Naive thymus-derived CD4-positive, alpha-beta T cell (primary cell): ENCODE results near the gene INTS13. TPM values are rescaled to one million over a fixed set of nuclear protein-coding genes. Genes with fewer than 3 reads are reported as not detected.
A peak's percentile ranks its signal among the peaks of the same experiment; 100 is the strongest.

ENCODE experiments used
- ATAC-seq: fragments of 150-1000 bp; cut with Tn5 transposase; 2 replicates; pipeline ENCODE4 v1.10.0; 2021; ENCODE audit warnings: mild to moderate bottlenecking, moderate library complexity
- CTCF ChIA-PET: fragments of 350-600 bp; sonication (Branson Sonifier 250); formaldehyde crosslinking; loops from one replicate; lab custom pipeline; 2021; ENCODE audit warnings: antibody characterized with exemption; lab: Charles Lee
- POLR2A ChIA-PET: fragments of 350-600 bp; sonication (Branson Sonifier 250); formaldehyde crosslinking; loops from one replicate; lab custom pipeline; 2021; ENCODE audit warnings: antibody characterized with exemption, inconsistent platforms; lab: Charles Lee
- DNase-seq, 9 donors: peaks; one replicate each; pipeline versions ENCODE4 v3.0.0 to v3.0.0-alpha.2; 2020 to 2022; ENCODE audit warnings: mixed read lengths in 1 of 9
- H3K27ac ChIP-seq: one replicate; pipeline ENCODE4 v1.7.0; 2013; ENCODE audit warnings: mild to moderate bottlenecking, low read depth, low read length, moderate library complexity
- H3K27me3 ChIP-seq, 2 donors: one replicate each; pipeline ENCODE4 v1.7.0; 2013; ENCODE audit warnings: low read length in 2 of 2, mild to moderate bottlenecking in 2 of 2, moderate library complexity in 2 of 2; ENCODE audit not compliant: control insufficient read depth in 2 of 2, insufficient read depth in 2 of 2
- H3K36me3 ChIP-seq, 3 experiments: 1 replicate in 2 of 3; 2 replicates in 1 of 3; pipeline ENCODE4 v1.7.0; 2013; ENCODE audit warnings: low read length in 3 of 3, mild to moderate bottlenecking in 3 of 3, moderate library complexity in 1 of 3; ENCODE audit not compliant: insufficient read depth in 3 of 3, control insufficient read depth in 2 of 3
- H3K4me1 ChIP-seq, 2 donors: one replicate each; pipeline ENCODE4 v1.7.0; 2013; ENCODE audit warnings: low read length in 2 of 2, mild to moderate bottlenecking in 2 of 2, moderate library complexity in 1 of 2; ENCODE audit not compliant: control insufficient read depth in 2 of 2, insufficient read depth in 2 of 2
- H3K4me3 ChIP-seq: 2 replicates; pipeline ENCODE4 v1.7.0; 2013; ENCODE audit warnings: mild to moderate bottlenecking, low read length
- H3K9me3 ChIP-seq, 3 experiments: 1 replicate in 2 of 3; 2 replicates in 1 of 3; pipeline ENCODE4 v1.7.0; 2013; ENCODE audit warnings: low read length in 3 of 3; ENCODE audit not compliant: control insufficient read depth in 2 of 3
- H3K27ac Mint-ChIP-seq, 9 donors: one replicate each; pipeline ENCODE4 v1.8.0; 2020 to 2022; ENCODE audit warnings: mixed read lengths in 9 of 9, mild to moderate bottlenecking in 8 of 9, moderate library complexity in 5 of 9, inconsistent platforms in 2 of 9
- H3K27me3 Mint-ChIP-seq, 5 donors: one replicate each; pipeline ENCODE4 v1.8.0; 2021 to 2022; ENCODE audit warnings: mixed read lengths in 5 of 5, mild to moderate bottlenecking in 1 of 5
- H3K36me3 Mint-ChIP-seq, 5 donors: one replicate each; pipeline ENCODE4 v1.8.0; 2020 to 2022; ENCODE audit warnings: mixed read lengths in 5 of 5, mild to moderate bottlenecking in 3 of 5, inconsistent platforms in 1 of 5
- H3K4me1 Mint-ChIP-seq, 7 donors: one replicate each; pipeline ENCODE4 v1.8.0; 2020 to 2022; ENCODE audit warnings: mixed read lengths in 7 of 7, mild to moderate bottlenecking in 3 of 7, inconsistent platforms in 1 of 7
- H3K4me3 Mint-ChIP-seq, 10 donors: one replicate each; pipeline ENCODE4 v1.8.0; 2020 to 2022; ENCODE audit warnings: mild to moderate bottlenecking in 10 of 10, mixed read lengths in 10 of 10, moderate library complexity in 6 of 10, inconsistent platforms in 2 of 10
- H3K9me3 Mint-ChIP-seq, 11 donors: one replicate each; pipeline ENCODE4 v1.8.0; 2020 to 2022; ENCODE audit warnings: mixed read lengths in 11 of 11, mild to moderate bottlenecking in 4 of 11, inconsistent platforms in 1 of 11, moderate library complexity in 1 of 11
- intact Hi-C, 2 donors: fragments of 100-400 bp; cut with micrococcal nuclease; formaldehyde crosslinking; loops; one replicate each; pipeline ENCODE4 v1.15.1; 2023
- polyA plus RNA-seq, 2 donors: library from polyadenylated mRNA; unstranded; fragments of 300-500 nt; fragmentation: Illumina TruSeq; gene quantifications; one replicate each; pipeline ENCODE4 v1.2.3, GENCODE V29; 2021
- total RNA-seq, 6 experiments: library from RNA in 5 of 6; stranded (reverse) in 5 of 6; gene quantifications; 1 replicate in 5 of 6; 2 replicates in 1 of 6; pipeline ENCODE4 v1.2.3 and lab custom pipeline; 2021 to 2026

Gene INTS13
- total and polyA plus RNA-seq, 7 experiments from 2014 or later: 13.2 to 46.7 (median 19.0) TPM

- intact Hi-C loops: no loop called here
- H3K27ac Mint-ChIP-seq: no peak overlapping the region
These were observed 67.0 kb downstream of the INTS13 start for GRCh38 chr12:26870491-26871419.

GRCh38 chr12:26869908-26870459 lies 67.8 kb downstream of the INTS13 start:
- no peaks in the 10 kb centered on the region for H3K9me3 ChIP-seq
- H3K36me3 ChIP-seq: no peaks in the 10 kb centered on the region
- intact Hi-C loops: no loop called here
- POLR2A ChIA-PET: no interaction called here
- Mint-ChIP-seq H3K4me3 (no peak overlapping the region), H3K27ac (no peak overlapping the region), H3K9me3 (peaks cover 0 to 2% (median 0%) of the 10 kb centered on the region in 11 donors), H3K4me1 (peaks cover 19 to 29% (median 20%) of the 10 kb centered on the region in 7 donors), H3K36me3 (peaks cover 0 to 6% (median 0%) of the 10 kb centered on the region in 5 donors), H3K27me3 (peaks cover 0 to 21% (median 9%) of the 10 kb centered on the region in 5 donors)
- peaks cover 4 to 11% of the 10 kb centered on the region in 2 donors for H3K4me1 ChIP-seq
- H3K4me3 ChIP-seq: no peak overlapping the region
- CTCF ChIA-PET: no interaction called here
- ATAC-seq (peak; percentile 13), DNase-seq (no peak)
- H3K27ac ChIP-seq: no peak overlapping the region
- no peaks in the 10 kb centered on the region for H3K27me3 ChIP-seq

More at GRCh38 chr12:26870491-26871419, 67.0 kb downstream of the INTS13 start:
- Histone ChIP-seq H3K4me3 (no peak overlapping the region), H3K4me1 (peaks cover 4 to 11% of the 10 kb centered on the region in 2 donors), H3K9me3 (no peaks in the 10 kb centered on the region), H3K27me3 (no peaks in the 10 kb centered on the region), H3K27ac (no peak overlapping the region), H3K36me3 (no peaks in the 10 kb centered on the region)
- DNase-seq: no peak
- POLR2A ChIA-PET: no interaction called here
- Mint-ChIP-seq H3K27me3 (peaks cover 0 to 21% (median 9%) of the 10 kb centered on the region in 5 donors), H3K36me3 (peaks cover 0 to 6% (median 0%) of the 10 kb centered on the region in 5 donors), H3K4me3 (no peak overlapping the region), H3K9me3 (peaks cover 0 to 2% (median 0%) of the 10 kb centered on the region in 11 donors), H3K4me1 (peaks cover 19 to 29% (median 20%) of the 10 kb centered on the region in 7 donors)
- CTCF ChIA-PET: interaction anchor here (0.7 kb wide), 2 partner anchors 9 to 27 kb away, joined by 6 read pairs; no protein-coding TSS in a partner anchor
- peak; percentile 28 for ATAC-seq

- Histone ChIP-seq H3K4me3 (no peak overlapping the region), H3K27ac (no peak overlapping the region), H3K27me3 (no peaks in the 10 kb centered on the region), H3K9me3 (no peaks in the 10 kb centered on the region), H3K4me1 (peaks cover 4 to 11% of the 10 kb centered on the region in 2 donors), H3K36me3 (no peaks in the 10 kb centered on the region)
- H3K36me3 Mint-ChIP-seq: peaks cover 0 to 6% (median 0%) of the 10 kb centered on the region in 5 donors
- DNase-seq: no peak
- intact Hi-C loops: no loop called here
- peaks cover 0 to 2% (median 0%) of the 10 kb centered on the region in 11 donors for H3K9me3 Mint-ChIP-seq
- H3K27me3 Mint-ChIP-seq: peaks cover 0 to 17% (median 9%) of the 10 kb centered on the region in 5 donors
- H3K27ac Mint-ChIP-seq: no peak overlapping the region
- H3K4me3 Mint-ChIP-seq: no peak overlapping the region
- H3K4me1 Mint-ChIP-seq: peaks cover 19 to 29% (median 20%) of the 10 kb centered on the region in 7 donors
- ChIA-PET CTCF (interaction anchor here (0.7 kb wide), 2 partner anchors 10 to 195 kb away, joined by 3 read pairs; no protein-coding TSS in a partner anchor), POLR2A (no interaction called here)
- ATAC-seq: no peak
These were observed 68.7 kb downstream of the INTS13 start for GRCh38 chr12:26869104-26869494.

GRCh38 chr12:26868447-26869103 lies 69.2 kb downstream of the INTS13 start:
- DNase-seq (no peak), ATAC-seq (peak; percentile 47)
- H3K36me3 Mint-ChIP-seq: peaks cover 0 to 6% (median 0%) of the 10 kb centered on the region in 5 donors
- peaks cover 0 to 2% (median 0%) of the 10 kb centered on the region in 11 donors for H3K9me3 Mint-ChIP-seq
- peaks cover 19 to 29% (median 20%) of the 10 kb centered on the region in 7 donors for H3K4me1 Mint-ChIP-seq
- H3K4me3 Mint-ChIP-seq: no peak overlapping the region
- H3K4me1 ChIP-seq: peaks cover 4 to 11% of the 10 kb centered on the region in 2 donors
- H3K27ac ChIP-seq: no peak overlapping the region
- peaks cover 0 to 17% (median 9%) of the 10 kb centered on the region in 5 donors for H3K27me3 Mint-ChIP-seq
- H3K27ac Mint-ChIP-seq: no peak overlapping the region
- POLR2A ChIA-PET: interaction anchor here (0.5 kb wide), 1 partner anchor 148 kb away, joined by 4 read pairs; no protein-coding TSS in a partner anchor
- H3K4me3 ChIP-seq: no peak overlapping the region
- intact Hi-C loops: no loop called here
- no peaks in the 10 kb centered on the region for H3K9me3 ChIP-seq
- no peaks in the 10 kb centered on the region for H3K27me3 ChIP-seq
- no peaks in the 10 kb centered on the region for H3K36me3 ChIP-seq
- CTCF ChIA-PET: interaction anchor here (0.7 kb wide), 2 partner anchors 10 to 196 kb away, joined by 3 read pairs; no protein-coding TSS in a partner anchor

GRCh38 chr12:26867080-26867479 lies 70.7 kb downstream of the INTS13 start:
- peaks cover 0 to 18% (median 9%) of the 10 kb centered on the region in 5 donors for H3K27me3 Mint-ChIP-seq
- peak; percentile 45 for ATAC-seq
- POLR2A ChIA-PET: interaction anchor here (0.6 kb wide), 1 partner anchor 380 kb away, joined by 3 read pairs; no protein-coding TSS in a partner anchor
- H3K27me3 ChIP-seq: no peaks in the 10 kb centered on the region
- peaks cover 4 to 11% of the 10 kb centered on the region in 2 donors for H3K4me1 ChIP-seq
- H3K27ac Mint-ChIP-seq: peak overlapping the region in 3 of 9 donors; percentile 1 to 46 (median 3)
- DNase-seq: peak in 2 of 9 donors; percentile 9 to 14
- H3K9me3 Mint-ChIP-seq: peaks cover 0 to 2% (median 0%) of the 10 kb centered on the region in 11 donors
- peaks cover 0 to 6% (median 0%) of the 10 kb centered on the region in 5 donors for H3K36me3 Mint-ChIP-seq
- H3K36me3 ChIP-seq: no peaks in the 10 kb centered on the region
- H3K27ac ChIP-seq: no peak overlapping the region
- H3K9me3 ChIP-seq: no peaks in the 10 kb centered on the region
- peaks cover 19 to 26% (median 20%) of the 10 kb centered on the region in 7 donors for H3K4me1 Mint-ChIP-seq
- intact Hi-C loops: loop anchor here in 1 of 2 donors (2.0 kb wide), 1 partner anchor 18 kb away; no protein-coding TSS in a partner anchor
- no peak overlapping the region for H3K4me3 ChIP-seq
- H3K4me3 Mint-ChIP-seq: peak overlapping the region in 4 of 10 donors; percentile 31 to 59 (median 44)
- CTCF ChIA-PET: interaction anchor here (1.5 kb wide), 1 partner anchor 18 kb away, joined by 7 read pairs; no protein-coding TSS in a partner anchor
